MM.1S (cell line): Measurements from ENCODE around the gene CARMIL1.

ENCODE experiments used
- CTCF ChIP-seq: fragments of 300-600 bp; sonication (generic); IDR thresholded peaks from 2 replicates; pipeline ENCODE4 v1.5.1; 2016; ENCODE audit warnings: antibody characterized with exemption, low read length, mixed read lengths
- EZH2phosphoT487 ChIP-seq: fragments of 300-600 bp; sonication (generic); IDR thresholded peaks from 2 replicates; pipeline ENCODE4 v1.6.1; 2018; ENCODE audit warnings: antibody characterized with exemption, low read length

- TF ChIP-seq CTCF (no peak), EZH2phosphoT487 (no peak)
Observed at GRCh38 chr6:25483943-25484342, 204.8 kb downstream of the CARMIL1 start.
